Measurements from ENCODE around the gene HOXD8.
A peak's percentile ranks its signal among the peaks of the same experiment; 100 is the strongest.

Gene HOXD8

DNA sequence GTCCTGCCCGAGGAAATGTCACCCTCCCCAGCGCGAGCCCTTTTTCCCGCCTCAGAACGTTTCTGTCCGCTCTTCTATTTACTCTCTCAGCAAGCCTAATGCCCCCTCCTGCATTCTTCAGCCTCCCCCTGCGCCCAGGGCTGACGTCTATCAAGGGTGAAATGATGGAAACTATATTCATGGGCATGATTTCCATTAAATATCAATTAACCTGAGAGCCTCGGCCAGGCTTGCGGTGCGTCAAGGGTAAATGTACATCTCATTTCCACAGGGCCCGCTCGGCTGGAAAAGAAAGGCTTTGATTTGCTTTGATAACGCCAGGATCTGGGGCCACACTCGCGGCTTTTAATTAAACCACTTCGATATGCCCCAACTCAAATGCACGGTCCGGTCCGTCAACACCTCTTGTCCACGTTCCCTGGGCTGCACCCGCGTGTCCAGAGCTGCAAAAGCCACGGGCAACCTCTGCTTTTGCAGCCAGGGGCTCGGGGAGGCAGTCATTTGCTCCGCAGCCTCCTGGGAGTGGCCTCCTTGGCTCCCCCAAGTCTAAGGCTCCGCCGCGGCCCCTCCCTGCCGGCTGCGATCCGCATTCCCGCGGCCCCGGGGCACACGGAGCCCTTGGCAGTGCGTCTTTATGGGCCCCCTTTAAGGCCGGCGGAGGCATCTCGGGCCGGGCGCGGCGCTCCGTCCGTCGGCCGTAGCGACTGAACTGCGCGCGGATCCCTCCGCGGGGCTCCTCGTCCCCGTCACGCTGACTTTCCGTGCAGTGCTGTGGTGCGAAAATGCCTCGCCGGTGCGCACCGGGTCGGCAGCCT lies at the start of gene HOXD8:
Gene HOXD8, plus strand, starts transcription at position 724 of the 815 bp plus-strand sequence. CDS start 662 bp downstream, outside the sequence.
- TF ChIP-seq CTCF (IDR thresholded peaks at IDR 0.05; ENCODE audit: unreplicated experiment in 3 of 3): no peak
- H3K36me3 Mint-ChIP-seq (ENCODE audit: low read depth): peaks cover 30% of the 10 kb centered on the region
- H3K4me1 Mint-ChIP-seq: peaks cover 64% of the 10 kb centered on the region
- H3K9me3 Mint-ChIP-seq: no peaks in the 10 kb centered on the region
- H3K27me3 Mint-ChIP-seq (ENCODE audit: low read depth): peaks cover 35% of the 10 kb centered on the region
- peak within 1 kb of the TSS; percentile 99 to 100 (median 100) for H3K27ac Mint-ChIP-seq
- H3K4me3 Mint-ChIP-seq: peak within 1 kb of the TSS; percentile 91 to 98 (median 97)

- Mint-ChIP-seq H3K4me3 (peak overlapping the region; percentile 63 to 69 (median 68)), H3K27me3 (ENCODE audit: low read depth) (peaks cover 97% of the 10 kb centered on the region), H3K27ac (no peak overlapping the region), H3K4me1 (peaks cover 39% of the 10 kb centered on the region), H3K36me3 (ENCODE audit: low read depth) (no peaks in the 10 kb centered on the region), H3K9me3 (peaks cover 3% of the 10 kb centered on the region)
- TF ChIP-seq CTCF (IDR thresholded peaks at IDR 0.05; ENCODE audit: unreplicated experiment in 3 of 3): peak; percentile 87 to 93 (median 93)
These were observed 49.5 kb upstream of the HOXD8 start for GRCh38 chr2:176079831-176080539.

GRCh38 chr2:176080540-176081375 lies 48.7 kb upstream of the HOXD8 start:
- Mint-ChIP-seq H3K9me3 (peaks cover 3% of the 10 kb centered on the region), H3K27ac (no peak overlapping the region), H3K36me3 (ENCODE audit: low read depth) (no peaks in the 10 kb centered on the region), H3K4me3 (peak overlapping the region; percentile 43 to 71 (median 61)), H3K4me1 (peaks cover 43% of the 10 kb centered on the region), H3K27me3 (ENCODE audit: low read depth) (peaks cover 97% of the 10 kb centered on the region)
- no peak for TF ChIP-seq CTCF (IDR thresholded peaks at IDR 0.05; ENCODE audit: unreplicated experiment in 3 of 3)

DNA sequence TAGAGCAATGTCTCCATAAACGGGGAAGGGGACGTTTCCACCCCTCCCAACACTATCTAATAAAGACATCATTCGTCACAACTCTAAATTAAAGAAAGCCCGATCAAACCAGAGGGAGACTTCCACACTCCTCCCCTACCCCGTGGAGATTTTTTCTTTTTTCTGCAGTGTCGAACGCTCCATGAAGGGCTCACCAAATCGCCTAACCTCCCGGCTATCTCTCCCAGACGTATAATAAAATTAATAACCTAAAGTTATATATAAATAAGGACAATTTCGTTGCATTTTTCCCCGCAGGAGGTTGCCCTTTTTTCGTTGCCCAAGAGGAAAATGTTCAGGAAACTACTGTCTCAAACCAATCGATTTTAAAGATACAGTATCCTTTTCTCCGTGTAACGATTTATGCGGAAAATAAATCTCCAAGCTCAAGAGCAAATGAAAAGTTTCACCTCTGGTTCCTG lies 48.1 kb upstream of the HOXD8 start:
- no peaks in the 10 kb centered on the region for H3K36me3 Mint-ChIP-seq (ENCODE audit: low read depth)
- peak overlapping the region; percentile 36 to 71 (median 61) for H3K4me3 Mint-ChIP-seq
- H3K4me1 Mint-ChIP-seq: peaks cover 43% of the 10 kb centered on the region

More for the DNA sequence above, 48.1 kb upstream of the HOXD8 start:
- H3K9me3 Mint-ChIP-seq: peaks cover 3% of the 10 kb centered on the region
- peaks cover 97% of the 10 kb centered on the region for H3K27me3 Mint-ChIP-seq (ENCODE audit: low read depth)
- H3K27ac Mint-ChIP-seq: no peak overlapping the region
- TF ChIP-seq CTCF (IDR thresholded peaks at IDR 0.05; ENCODE audit: unreplicated experiment in 3 of 3): no peak
